ENCODE measurements around the gene TMEM47.

GRCh38 chrX:34612036-34612435, 45.0 kb downstream of the TMEM47 start:
- no peak for TF ChIP-seq POLR2A (IDR thresholded peaks at IDR 0.05)
- TF ChIP-seq CTCF (IDR thresholded peaks at IDR 0.05 in 4 of 5, conservative IDR thresholded peaks at IDR 0.05 in 1 of 5), result no peak

All from gastrocnemius medialis (tissue), 4 donors.